HG03103 (cell line): Measurements from ENCODE around the gene SLC16A4.
"Not testable (repeated sequence)": the region's sequence is repeated elsewhere in the genome, so short reads cannot be mapped to it uniquely, and the experiment has no call there.

Experiments
- ATAC-seq: cut with Tn5 transposase; IDR thresholded peaks from one replicate; pipeline ENCODE4 v1.9.1; 2021; ENCODE audit warnings: low read depth; ENCODE audit not compliant: unreplicated experiment

Gene SLC16A4

DNA sequence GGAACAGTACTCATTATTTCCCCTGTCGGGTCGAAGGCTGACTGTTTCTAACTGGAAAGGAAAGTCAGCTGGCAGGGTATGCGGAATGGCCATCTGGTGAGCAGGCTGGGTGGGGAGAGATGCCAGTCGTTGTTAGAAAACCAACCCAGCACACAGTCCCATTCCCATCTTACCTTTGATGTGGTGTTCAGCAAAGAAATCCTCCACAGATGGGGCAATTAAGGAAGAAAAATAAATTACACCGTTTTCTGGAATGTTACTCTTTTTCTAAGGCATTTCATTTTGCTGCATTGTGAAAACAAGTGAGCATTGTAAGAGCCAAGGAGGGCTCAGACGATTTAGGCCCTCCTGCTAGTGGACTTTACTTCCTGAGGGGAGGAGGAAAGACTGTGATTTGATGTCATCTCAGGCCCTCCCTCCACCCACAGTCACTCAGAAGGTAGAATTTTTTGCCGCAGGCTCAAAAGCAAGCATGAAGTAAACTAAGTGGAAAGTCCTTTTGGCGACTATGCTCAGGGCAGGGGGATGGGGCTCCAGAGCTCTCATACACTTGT, at the start of gene SLC16A4:
TSS of gene SLC16A4 (minus strand) at position 335 of the 554 bp plus-strand sequence. CDS start 1,703 bp downstream, outside the sequence.
- ATAC-seq: no peak

- ATAC-seq: not testable (repeated sequence)
These were observed 49.0 kb upstream of the SLC16A4 start for GRCh38 chr1:110439873-110440272.

GRCh38 chr1:110438893-110439292, 48.1 kb upstream of the SLC16A4 start:
- ATAC-seq: no peak

GRCh38 chr1:110437645-110438299, 46.9 kb upstream of the SLC16A4 start:
- ATAC-seq: not testable (repeated sequence)

GRCh38 chr1:110436635-110437034, 45.8 kb upstream of the SLC16A4 start:
- no peak for ATAC-seq

DNA sequence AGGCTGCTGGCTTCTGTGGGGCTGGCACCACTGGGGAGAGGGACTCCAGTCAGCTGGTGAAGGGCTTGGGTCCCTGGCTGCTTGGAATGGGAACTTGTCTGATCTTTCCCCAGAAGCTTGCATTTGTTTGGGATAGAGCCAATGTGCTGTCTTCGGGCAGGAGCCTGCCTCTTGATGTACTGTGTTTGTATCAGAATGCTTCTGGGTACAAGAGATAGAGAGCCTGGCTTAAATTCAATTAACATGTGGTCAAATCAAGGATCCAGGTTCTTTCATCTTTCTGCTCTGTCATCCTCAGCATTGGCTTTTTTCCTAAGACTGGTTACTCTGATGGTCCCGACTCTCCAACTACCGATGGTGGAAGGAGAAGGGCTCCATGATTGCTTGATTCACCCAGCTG, 44.1 kb upstream of the SLC16A4 start:
- no peak for ATAC-seq

DNA sequence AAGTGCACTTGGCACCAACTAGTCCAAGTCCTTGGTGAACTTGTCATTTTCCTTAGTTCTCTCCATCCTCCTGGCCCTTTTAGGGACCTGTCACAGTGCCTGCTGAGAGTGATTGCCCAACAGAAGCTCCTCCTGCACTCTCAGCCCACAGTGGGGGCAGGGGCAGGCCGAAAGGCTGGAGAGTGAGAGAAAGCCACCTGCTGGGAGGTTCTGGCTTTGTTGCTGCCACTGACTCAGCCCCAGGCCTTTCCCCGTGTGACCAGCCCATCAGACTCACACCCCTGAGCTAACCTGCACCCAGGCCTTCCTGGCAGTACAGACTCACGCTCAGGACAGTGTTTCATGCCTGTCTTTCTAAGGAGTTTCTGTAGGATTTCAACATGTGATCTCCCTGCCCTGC, 43.0 kb upstream of the SLC16A4 start:
- ATAC-seq: no peak

DNA sequence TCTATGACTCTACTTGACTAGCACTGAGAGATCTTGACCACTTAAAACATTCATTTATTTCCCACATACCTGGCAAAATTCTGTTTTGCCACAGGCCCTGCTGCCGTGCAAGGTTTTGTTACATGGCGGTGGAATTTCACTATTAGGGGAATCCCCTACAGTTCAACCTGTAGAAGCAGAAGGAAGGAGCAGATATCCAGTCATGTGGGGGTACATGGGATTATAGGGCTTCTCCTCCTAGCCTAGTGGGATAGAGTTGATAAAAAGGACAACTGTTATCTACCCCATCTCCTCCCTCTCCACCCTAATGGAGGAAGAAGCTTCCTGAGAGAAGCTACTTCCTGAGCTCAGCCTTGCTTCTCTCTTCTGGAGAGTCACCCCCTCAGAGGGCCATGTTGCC, 42.4 kb upstream of the SLC16A4 start:
- ATAC-seq: no peak

DNA sequence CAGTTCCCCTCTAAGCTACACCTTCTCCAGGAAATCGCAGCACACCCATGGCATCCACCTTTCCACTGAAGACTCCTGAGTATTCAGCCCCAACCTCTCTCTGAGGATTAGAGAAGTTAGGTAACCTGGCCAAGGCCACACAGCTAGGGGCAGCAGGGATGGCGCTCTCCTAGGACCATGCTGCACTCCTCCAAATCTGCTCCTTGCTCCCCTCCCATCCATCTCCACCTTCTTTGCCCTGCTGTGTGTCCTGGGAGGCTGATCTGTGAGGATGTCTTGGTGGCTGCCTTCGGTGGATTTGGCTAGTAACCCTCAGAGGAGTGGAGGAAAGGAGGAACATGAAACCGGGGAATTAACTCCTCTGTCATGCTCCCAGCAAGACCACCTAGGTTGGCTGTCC, 40.1 kb upstream of the SLC16A4 start:
- no peak for ATAC-seq

- no peak for ATAC-seq
These were observed 39.5 kb upstream of the SLC16A4 start for GRCh38 chr1:110430366-110430765.

- no peak for ATAC-seq
These were observed 38.1 kb upstream of the SLC16A4 start for GRCh38 chr1:110428946-110429345.

GRCh38 chr1:110426854-110427253, 36.0 kb upstream of the SLC16A4 start:
- ATAC-seq: no peak

- no peak for ATAC-seq
These were observed 34.9 kb upstream of the SLC16A4 start for GRCh38 chr1:110425612-110426152.

GRCh38 chr1:110424699-110425611, 34.1 kb upstream of the SLC16A4 start:
- ATAC-seq: no peak

DNA sequence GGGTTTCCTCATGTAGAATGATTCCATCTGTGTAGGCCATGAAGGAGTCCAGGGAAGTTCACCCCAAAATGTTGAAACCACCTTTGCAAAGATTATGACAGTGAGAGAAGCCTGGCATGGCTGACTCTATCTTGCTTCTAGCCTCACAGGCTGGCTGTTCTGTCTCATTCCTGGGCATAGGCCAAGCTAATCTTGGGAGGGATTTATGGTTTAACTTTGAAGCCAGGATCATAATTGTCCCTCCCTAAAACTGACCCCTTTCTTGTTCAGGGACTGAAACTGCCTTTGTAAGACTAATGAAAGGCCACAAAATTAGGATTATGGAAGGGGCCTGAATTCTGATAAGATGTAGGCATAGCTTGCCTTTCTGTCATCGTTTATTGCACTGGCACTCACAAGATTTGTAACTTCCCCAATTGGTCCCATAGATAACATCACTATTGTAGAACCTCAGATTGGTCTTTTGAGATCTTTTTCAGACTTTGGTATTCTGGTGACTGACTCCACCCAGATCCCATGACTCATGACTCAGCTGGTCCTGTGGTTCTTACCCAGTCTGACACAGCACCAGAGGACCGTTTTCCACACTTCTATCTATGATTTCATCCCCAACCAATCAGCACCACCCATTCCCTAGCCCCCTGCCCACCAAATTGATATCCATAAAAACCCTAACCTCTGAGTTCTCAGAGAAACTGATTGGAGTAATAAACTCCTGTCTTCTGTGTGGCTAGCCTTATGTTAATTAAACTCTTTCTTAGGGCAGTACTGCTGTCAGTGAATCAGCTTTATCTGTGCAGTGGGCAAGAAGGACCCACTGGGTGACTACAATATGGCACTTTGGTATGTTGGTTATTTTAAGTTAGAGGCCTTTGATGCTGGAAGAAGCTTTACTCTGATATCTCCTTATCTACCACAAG, 30.3 kb upstream of the SLC16A4 start:
- no peak for ATAC-seq

DNA sequence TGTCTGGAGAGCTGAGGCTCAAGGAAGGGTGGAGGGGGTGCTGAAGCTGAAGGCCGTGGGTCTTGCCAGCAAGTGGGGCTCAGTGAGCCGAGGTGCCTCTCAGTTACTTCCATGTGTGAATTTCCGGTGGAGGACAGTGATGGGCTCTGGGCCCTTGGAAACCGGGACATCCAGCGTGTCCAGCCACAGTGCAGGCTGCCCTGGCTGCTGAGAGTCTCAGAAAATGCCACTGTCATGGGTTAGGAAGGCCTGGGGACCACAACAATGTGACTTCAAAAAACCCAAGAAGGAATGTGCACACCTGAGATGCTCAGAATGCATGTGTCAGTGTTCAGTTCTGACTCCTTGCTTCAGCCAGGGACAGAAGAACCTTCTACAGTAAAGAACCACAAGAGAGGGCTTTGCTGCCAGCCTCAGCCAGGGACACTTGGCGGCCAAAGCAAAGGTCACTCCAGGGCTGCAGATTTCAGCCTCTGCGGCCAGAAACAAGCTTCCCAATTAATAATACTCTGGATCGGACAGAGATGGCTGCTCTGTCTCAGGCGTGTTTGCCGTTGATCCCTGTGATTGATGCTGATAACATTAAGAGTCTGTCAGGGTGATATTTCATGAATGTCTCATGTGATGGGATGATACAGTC, 29.3 kb upstream of the SLC16A4 start:
- ATAC-seq: no peak

DNA sequence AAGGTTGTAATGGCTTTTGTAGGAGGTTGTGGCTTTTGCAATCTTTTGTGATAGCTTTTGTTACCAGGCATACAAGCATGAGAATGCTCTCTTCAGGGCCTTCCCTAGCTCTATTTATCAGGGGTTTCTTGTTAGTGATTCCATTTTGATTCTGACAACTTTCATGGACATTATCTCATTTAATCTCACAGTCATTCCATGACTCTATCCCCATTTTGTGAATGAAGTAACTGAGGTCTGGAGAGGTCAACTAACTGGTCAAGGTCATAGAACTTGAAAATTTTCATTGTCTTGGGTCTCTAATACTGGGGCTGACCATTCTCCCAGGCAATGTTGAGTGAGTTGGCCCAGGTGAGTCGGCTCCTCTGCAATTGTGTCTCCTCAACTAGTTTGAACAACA, 27.9 kb upstream of the SLC16A4 start:
- no peak for ATAC-seq

DNA sequence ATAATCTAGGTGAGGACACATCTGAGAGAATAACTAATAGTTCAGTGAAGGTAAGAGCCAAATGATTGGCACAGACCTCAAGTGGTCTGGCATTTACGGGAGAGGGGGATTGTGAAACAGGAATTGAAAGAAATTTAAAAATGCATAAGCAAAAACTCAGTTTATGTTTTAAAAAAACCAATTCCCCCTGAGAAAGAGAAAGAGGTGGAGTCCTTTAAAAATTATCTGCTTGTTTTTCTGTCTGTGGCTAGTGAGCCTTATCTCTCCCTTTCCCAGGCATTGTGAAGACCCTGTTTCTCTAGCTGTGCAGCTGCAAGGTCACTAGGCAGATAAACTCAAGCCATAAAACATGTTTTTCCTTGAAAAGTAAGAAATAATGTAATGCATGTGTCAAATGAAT, 22.2 kb upstream of the SLC16A4 start:
- ATAC-seq: not testable (repeated sequence)

DNA sequence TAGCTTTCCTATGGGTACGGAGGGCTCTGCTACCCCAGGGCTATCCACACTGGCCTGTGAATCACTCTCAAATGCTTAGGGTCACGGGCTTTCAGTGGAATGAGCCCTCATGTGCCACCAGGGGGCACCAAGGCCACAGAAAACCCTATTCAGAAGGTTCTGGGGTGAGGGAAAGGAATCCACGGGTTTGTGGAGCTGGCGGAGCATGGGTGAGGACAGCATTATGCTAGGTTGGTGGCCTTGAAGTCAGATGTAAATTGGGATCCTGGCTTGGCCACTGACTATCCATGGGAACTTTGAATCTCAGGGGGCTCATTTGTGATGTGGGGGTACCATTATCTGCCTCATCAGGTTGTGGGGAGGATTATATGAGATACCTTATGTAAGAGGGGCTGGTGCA, 21.8 kb upstream of the SLC16A4 start:
- ATAC-seq: no peak
